HG03103 (cell line): ENCODE results near the gene E2F8.

Source experiments
- ATAC-seq: cut with Tn5 transposase; IDR thresholded peaks from one replicate; pipeline ENCODE4 v1.9.1; 2021; ENCODE audit warnings: low read depth; ENCODE audit not compliant: unreplicated experiment

E2F8 gene

GRCh38 chr11:19225123-19225522 is 15.6 kb downstream of the E2F8 start:
- no peak for ATAC-seq

GRCh38 chr11:19220903-19221724 is 19.6 kb downstream of the E2F8 start:
- ATAC-seq: no peak

- ATAC-seq: no peak
Measured at GRCh38 chr11:19218786-19219460, 21.8 kb downstream of the E2F8 start.

GRCh38 chr11:19218216-19218615 is 22.5 kb downstream of the E2F8 start:
- no peak for ATAC-seq

- ATAC-seq: no peak
Measured at GRCh38 chr11:19216709-19217374, 23.9 kb downstream of the E2F8 start.

- ATAC-seq: no peak
Measured at GRCh38 chr11:19216021-19216420, 24.7 kb downstream of the E2F8 start.

GRCh38 chr11:19209617-19210370 is 31.0 kb downstream of the E2F8 start:
- no peak for ATAC-seq

- ATAC-seq: no peak
Measured at GRCh38 chr11:19208959-19209546, 31.7 kb downstream of the E2F8 start.

- no peak for ATAC-seq
Measured at GRCh38 chr11:19208181-19208580, 32.6 kb downstream of the E2F8 start.

- no peak for ATAC-seq
Measured at GRCh38 chr11:19204836-19205235, 35.9 kb downstream of the E2F8 start.

- ATAC-seq: no peak
Measured at GRCh38 chr11:19201737-19202605, 38.8 kb downstream of the E2F8 start, which contains the start of gene CSRP3. Gene CSRP3, minus strand, starts transcription at chr11:19201983. Its CDS starts 9,535 bp downstream, at chr11:19192448.

- no peak for ATAC-seq
Measured at GRCh38 chr11:19200410-19201201, 40.1 kb downstream of the E2F8 start.

- ATAC-seq: no peak
Measured at GRCh38 chr11:19199771-19200170, 41.0 kb downstream of the E2F8 start.

GRCh38 chr11:19199048-19199447 is 41.7 kb downstream of the E2F8 start:
- ATAC-seq: no peak

- no peak for ATAC-seq
Measured at GRCh38 chr11:19196432-19196831, 44.3 kb downstream of the E2F8 start.

- no peak for ATAC-seq
Measured at GRCh38 chr11:19194620-19195308, 46.0 kb downstream of the E2F8 start.

- no peak for ATAC-seq
Measured at GRCh38 chr11:19193916-19194315, 46.8 kb downstream of the E2F8 start.
